ENCODE data around the gene GNG11. TPM values are rescaled to one million over a fixed set of nuclear protein-coding genes. Genes with fewer than 3 reads are reported as not detected.
A peak's percentile ranks its signal among the peaks of the same experiment; 100 is the strongest.

GNG11 gene
- 7.6 and 8.8 TPM in 2 replicates for total RNA-seq

DNA sequence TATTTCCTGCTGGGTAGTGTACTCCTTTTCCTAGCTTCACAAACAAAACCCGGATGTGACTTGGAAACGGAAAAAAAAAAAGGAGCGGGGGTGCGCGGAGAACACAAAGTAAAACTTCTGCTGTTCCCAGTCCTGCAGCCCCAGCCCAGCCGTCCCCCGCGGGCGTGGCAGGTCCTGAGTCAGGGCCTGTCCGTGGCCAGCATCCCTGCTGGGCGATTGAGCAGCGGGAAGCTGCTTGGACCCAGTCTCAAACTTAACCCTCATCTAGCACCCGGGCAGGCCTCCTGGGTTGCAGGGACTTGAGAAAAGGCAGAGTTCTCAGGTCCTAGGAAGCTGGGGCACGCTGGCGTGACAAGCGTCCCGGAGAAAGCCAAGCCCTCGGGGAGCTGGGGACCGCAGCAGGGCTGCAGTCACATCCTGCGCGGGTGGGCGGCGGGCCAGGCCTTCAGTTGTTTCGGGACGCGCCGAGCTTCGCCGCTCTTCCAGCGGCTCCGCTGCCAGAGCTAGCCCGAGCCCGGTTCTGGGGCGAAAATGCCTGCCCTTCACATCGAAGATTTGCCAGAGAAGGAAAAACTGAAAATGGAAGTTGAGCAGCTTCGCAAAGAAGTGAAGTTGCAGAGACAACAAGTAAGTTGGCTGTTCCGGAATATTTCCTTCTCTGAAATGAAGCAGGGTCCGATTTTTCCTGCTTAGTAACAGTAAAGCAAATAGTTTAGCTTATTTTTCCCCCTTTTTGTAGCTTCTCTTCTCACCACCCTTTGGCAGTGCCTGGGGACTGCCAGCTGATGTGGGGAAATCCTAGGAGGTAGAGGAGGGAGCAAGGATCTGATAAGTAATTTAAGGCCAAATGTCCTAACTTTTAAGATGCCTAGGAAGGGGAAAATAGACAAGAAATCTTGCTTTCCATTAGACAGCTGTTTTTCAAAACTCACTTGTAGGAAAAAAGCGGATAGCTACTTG, at the start of gene GNG11:
Gene GNG11, plus strand, starts transcription at position 129 of the 960 bp plus-strand sequence. Its CDS starts 403 bp downstream, at position 532.
- Histone ChIP-seq H2AFZ (ENCODE audit: low read length) (peak within 1 kb of the TSS; percentile 97), H3K4me3 (ENCODE audit: insufficient read depth, low read length) (peak within 1 kb of the TSS; percentile 83), H3K27ac (ENCODE audit: low read depth, low read length) (peak within 1 kb of the TSS; percentile 91), H3K27me3 (ENCODE audit: insufficient read depth, low read length) (no peaks in the 10 kb centered on the region), H4K20me1 (ENCODE audit: insufficient read depth, low read length) (no peaks in the 10 kb centered on the region), H3K79me2 (ENCODE audit: insufficient read depth, low read length) (peaks cover 44% of the 10 kb centered on the region), H3K4me2 (ENCODE audit: insufficient read depth, low read length) (peak within 1 kb of the TSS; percentile 91), H3K36me3 (ENCODE audit: insufficient read depth, low read length) (peaks cover 8% of the 10 kb centered on the region), H3K4me1 (ENCODE audit: insufficient read depth, low read length) (peaks cover 21% of the 10 kb centered on the region), H3K9me3 (ENCODE audit: low read depth, low read length) (no peaks in the 10 kb centered on the region)
- TF ChIP-seq, protein P1, sequence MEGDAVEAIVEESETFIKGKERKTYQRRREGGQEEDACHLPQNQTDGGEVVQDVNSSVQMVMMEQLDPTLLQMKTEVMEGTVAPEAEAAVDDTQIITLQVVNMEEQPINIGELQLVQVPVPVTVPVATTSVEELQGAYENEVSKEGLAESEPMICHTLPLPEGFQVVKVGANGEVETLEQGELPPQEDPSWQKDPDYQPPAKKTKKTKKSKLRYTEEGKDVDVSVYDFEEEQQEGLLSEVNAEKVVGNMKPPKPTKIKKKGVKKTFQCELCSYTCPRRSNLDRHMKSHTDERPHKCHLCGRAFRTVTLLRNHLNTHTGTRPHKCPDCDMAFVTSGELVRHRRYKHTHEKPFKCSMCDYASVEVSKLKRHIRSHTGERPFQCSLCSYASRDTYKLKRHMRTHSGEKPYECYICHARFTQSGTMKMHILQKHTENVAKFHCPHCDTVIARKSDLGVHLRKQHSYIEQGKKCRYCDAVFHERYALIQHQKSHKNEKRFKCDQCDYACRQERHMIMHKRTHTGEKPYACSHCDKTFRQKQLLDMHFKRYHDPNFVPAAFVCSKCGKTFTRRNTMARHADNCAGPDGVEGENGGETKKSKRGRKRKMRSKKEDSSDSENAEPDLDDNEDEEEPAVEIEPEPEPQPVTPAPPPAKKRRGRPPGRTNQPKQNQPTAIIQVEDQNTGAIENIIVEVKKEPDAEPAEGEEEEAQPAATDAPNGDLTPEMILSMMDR (IDR thresholded peaks at IDR 0.05; ENCODE audit: extremely low read depth, low read depth, low read length): no peak
- peak; percentile 87 for DNase-seq (ENCODE audit: insufficient read length, low spot score, missing footprints)

DNA sequence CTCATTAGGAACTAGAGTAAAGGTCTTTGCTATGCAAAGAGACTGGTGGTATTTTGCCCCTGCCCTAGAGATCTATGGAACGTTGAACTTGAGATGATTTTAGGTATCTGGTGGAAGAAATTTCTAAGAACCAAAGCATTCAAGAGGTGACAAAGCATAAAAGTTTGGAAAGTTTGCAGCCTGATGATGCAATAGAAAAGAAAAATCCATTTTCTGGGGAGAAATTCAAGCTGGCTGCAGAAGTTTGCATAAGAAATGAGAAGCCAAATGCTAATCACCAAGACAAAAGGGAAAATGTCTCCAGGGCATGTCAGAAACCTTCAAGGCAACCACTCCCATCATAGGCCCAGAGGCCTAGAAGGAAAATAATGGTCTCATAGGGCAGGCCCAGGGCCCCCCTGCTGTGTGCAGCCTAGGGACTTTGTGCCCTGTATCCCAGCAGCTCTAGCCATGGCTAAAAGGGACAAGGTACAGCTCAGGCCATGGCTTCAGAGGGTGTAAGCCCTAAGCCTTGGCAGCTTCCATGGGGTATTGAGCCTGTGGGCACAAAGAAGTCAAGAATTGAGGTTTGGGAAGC, 47.4 kb upstream of the GNG11 start:
- Histone ChIP-seq H3K4me3 (ENCODE audit: insufficient read depth, low read length) (no peak overlapping the region), H3K79me2 (ENCODE audit: insufficient read depth, low read length) (no peaks in the 10 kb centered on the region), H3K4me2 (ENCODE audit: insufficient read depth, low read length) (no peak overlapping the region), H3K9me3 (ENCODE audit: low read depth, low read length) (no peaks in the 10 kb centered on the region), H3K27me3 (ENCODE audit: insufficient read depth, low read length) (no peaks in the 10 kb centered on the region), H3K4me1 (ENCODE audit: insufficient read depth, low read length) (no peaks in the 10 kb centered on the region), H3K36me3 (ENCODE audit: insufficient read depth, low read length) (no peaks in the 10 kb centered on the region), H3K27ac (ENCODE audit: low read depth, low read length) (no peak overlapping the region), H4K20me1 (ENCODE audit: insufficient read depth, low read length) (no peaks in the 10 kb centered on the region), H2AFZ (ENCODE audit: low read length) (no peak overlapping the region)
- DNase-seq (ENCODE audit: insufficient read length, low spot score, missing footprints): no peak
- TF ChIP-seq, protein P1 (IDR thresholded peaks at IDR 0.05; ENCODE audit: extremely low read depth, low read depth, low read length): no peak

DNA sequence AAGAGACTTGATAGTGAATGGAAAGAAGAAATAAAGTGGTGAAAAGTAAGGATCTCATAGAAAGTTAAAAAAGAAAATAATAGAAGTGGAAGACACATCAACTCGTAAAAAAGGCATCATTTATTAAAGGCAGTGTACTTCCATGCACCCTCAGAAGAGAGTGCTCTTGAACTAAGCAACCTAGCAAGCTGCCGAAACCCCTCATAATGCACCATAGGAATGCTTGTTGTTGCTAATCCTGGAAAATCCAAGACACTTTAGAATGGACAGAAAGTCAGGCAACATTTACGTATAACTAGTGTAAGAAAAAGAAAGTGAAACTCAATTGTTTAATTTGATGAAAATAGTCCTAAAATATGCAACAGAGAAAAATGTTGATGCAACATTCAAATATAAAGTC, 43.8 kb upstream of the GNG11 start:
- TF ChIP-seq, protein P1 (IDR thresholded peaks at IDR 0.05; ENCODE audit: extremely low read depth, low read depth, low read length): peak; percentile 6
- DNase-seq (ENCODE audit: insufficient read length, low spot score, missing footprints): no peak
- H4K20me1 ChIP-seq (ENCODE audit: insufficient read depth, low read length): no peaks in the 10 kb centered on the region
- peak overlapping the region; percentile 33 for H3K4me3 ChIP-seq (ENCODE audit: insufficient read depth, low read length)
- no peaks in the 10 kb centered on the region for H3K36me3 ChIP-seq (ENCODE audit: insufficient read depth, low read length)
- no peak overlapping the region for H3K27ac ChIP-seq (ENCODE audit: low read depth, low read length)
- no peaks in the 10 kb centered on the region for H3K79me2 ChIP-seq (ENCODE audit: insufficient read depth, low read length)
- H3K4me2 ChIP-seq (ENCODE audit: insufficient read depth, low read length): peak overlapping the region; percentile 56
- H3K27me3 ChIP-seq (ENCODE audit: insufficient read depth, low read length): no peaks in the 10 kb centered on the region
- H2AFZ ChIP-seq (ENCODE audit: low read length): peak overlapping the region; percentile 70
- H3K4me1 ChIP-seq (ENCODE audit: insufficient read depth, low read length): no peaks in the 10 kb centered on the region
- H3K9me3 ChIP-seq (ENCODE audit: low read depth, low read length): no peaks in the 10 kb centered on the region

DNA sequence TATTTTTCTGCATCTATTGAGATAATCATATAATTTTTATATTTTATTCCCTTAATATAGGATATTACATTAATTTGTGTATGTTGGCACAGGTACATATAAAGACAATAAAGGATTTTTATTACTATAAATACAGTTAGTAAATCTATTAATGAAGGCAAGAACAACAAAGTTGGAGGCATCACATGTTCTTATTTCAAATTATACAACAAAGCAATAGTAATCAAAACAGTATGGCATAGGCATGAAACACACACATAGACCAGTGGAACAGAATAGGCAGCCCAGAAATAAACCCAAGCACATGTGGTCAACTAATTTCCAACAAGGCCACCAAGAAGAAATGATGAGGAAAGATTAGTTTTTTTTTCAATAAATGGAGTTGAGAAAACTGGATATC, 42.2 kb upstream of the GNG11 start:
- no peak for DNase-seq (ENCODE audit: insufficient read length, low spot score, missing footprints)
- Histone ChIP-seq H2AFZ (ENCODE audit: low read length) (no peak overlapping the region), H3K27me3 (ENCODE audit: insufficient read depth, low read length) (no peaks in the 10 kb centered on the region), H4K20me1 (ENCODE audit: insufficient read depth, low read length) (no peaks in the 10 kb centered on the region), H3K27ac (ENCODE audit: low read depth, low read length) (no peak overlapping the region), H3K4me3 (ENCODE audit: insufficient read depth, low read length) (no peak overlapping the region), H3K9me3 (ENCODE audit: low read depth, low read length) (no peaks in the 10 kb centered on the region), H3K4me1 (ENCODE audit: insufficient read depth, low read length) (no peaks in the 10 kb centered on the region), H3K36me3 (ENCODE audit: insufficient read depth, low read length) (no peaks in the 10 kb centered on the region), H3K79me2 (ENCODE audit: insufficient read depth, low read length) (no peaks in the 10 kb centered on the region), H3K4me2 (ENCODE audit: insufficient read depth, low read length) (no peak overlapping the region)
- TF ChIP-seq, protein P1 (IDR thresholded peaks at IDR 0.05; ENCODE audit: extremely low read depth, low read depth, low read length): no peak
